Measurements from ENCODE around the gene TTYH2. TPM values are rescaled to one million over a fixed set of nuclear protein-coding genes. Genes with fewer than 3 reads are reported as not detected.

The TTYH2 gene
- polyA plus RNA-seq, 1 of the 3 experiments (the other 2 are of a cell fraction), result 16.1 TPM

DNA sequence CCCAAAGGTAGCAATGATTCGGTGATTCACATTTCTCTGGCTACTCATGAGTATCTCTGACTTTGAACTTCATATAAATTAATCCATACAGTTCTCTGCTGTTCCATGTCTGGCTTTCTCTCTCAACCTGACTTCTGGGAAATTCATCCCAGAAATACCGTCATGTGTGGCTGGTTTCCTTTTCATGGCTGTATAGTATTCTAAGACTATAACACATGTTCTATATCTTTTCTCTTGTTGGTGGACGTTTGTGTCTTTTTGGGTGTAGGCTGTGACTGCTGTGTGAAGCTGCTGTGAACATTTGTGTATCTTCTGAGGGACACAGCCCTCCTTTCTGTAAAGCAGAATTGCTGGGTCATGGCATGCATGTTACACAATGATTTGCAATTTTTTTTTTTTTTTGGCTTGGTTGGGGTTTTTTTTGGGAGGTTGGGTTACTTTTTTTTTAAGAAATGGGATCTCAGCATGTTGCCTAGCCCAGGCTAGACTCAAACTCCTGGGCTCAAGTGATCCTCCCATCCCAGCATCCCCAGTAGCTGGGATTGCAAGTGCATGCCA is 6.3 kb downstream of the TTYH2 start:
- no peak overlapping the region for H3K9ac ChIP-seq
- no peaks in the 10 kb centered on the region for H3K79me2 ChIP-seq (ENCODE audit: insufficient read depth)
- no peak overlapping the region for H3K27ac ChIP-seq (ENCODE audit: low read depth in 2 of 2, low read length in 1 of 2)
- no peaks in the 10 kb centered on the region for H3F3A ChIP-seq (replicated peaks; ENCODE audit: insufficient read depth)
- POLR2A ChIA-PET, result no interaction called here
- no peaks in the 10 kb centered on the region for H3K9me3 ChIP-seq
- WGBS (ENCODE audit: low lambda C conversion rate), result 84% methylated on average over 3 of the region's 3 CpGs
- no peaks in the 10 kb centered on the region for H4K20me1 ChIP-seq (ENCODE audit: insufficient read depth)
- no peaks in the 10 kb centered on the region for H3K27me3 ChIP-seq (ENCODE audit: insufficient read depth)
- no peak overlapping the region for H3K4me3 ChIP-seq (ENCODE audit: low read depth in 2 of 2, low read length in 1 of 2)
- peaks cover 0 to 27% of the 10 kb centered on the region in 2 experiments; a peak in 1 of 4 replicates for H3K4me1 ChIP-seq (ENCODE audit: control insufficient read depth in 1 of 2, insufficient read depth in 2 of 2, low read depth in 1 of 2, low read length in 1 of 2)
- no peaks in the 10 kb centered on the region for H3K9me2 ChIP-seq
- TF ChIP-seq TAF1 (IDR thresholded peaks at IDR 0.05; ENCODE audit: borderline replicate concordance, low read depth, low read length) (no peak), SIN3A (IDR thresholded peaks at IDR 0.05; ENCODE audit: borderline replicate concordance, low read depth, low read length) (no peak), FOXM1 (IDR thresholded peaks at IDR 0.05; ENCODE audit: low read depth) (no peak), EZH2phosphoT487 (IDR thresholded peaks at IDR 0.05; ENCODE audit: borderline replicate concordance, low read depth) (no peak), FOXJ3 (CRISPR knock-in tag; IDR thresholded peaks at IDR 0.05) (no peak), TEAD4 (IDR thresholded peaks at IDR 0.05; ENCODE audit: borderline replicate concordance, insufficient read depth) (no peak), RCOR1 (IDR thresholded peaks at IDR 0.05; ENCODE audit: low read length) (no peak), SMC3 (IDR thresholded peaks at IDR 0.05; ENCODE audit: low read depth, low read length) (no peak), MEF2A (IDR thresholded peaks at IDR 0.05; ENCODE audit: borderline replicate concordance, low read depth) (no peak), FOSL2 (IDR thresholded peaks at IDR 0.05; ENCODE audit: borderline replicate concordance, low read depth) (no peak), CHD2 (IDR thresholded peaks at IDR 0.05; ENCODE audit: low read length, partially characterized antibody) (no peak)
- TF ChIP-seq, protein P1, sequence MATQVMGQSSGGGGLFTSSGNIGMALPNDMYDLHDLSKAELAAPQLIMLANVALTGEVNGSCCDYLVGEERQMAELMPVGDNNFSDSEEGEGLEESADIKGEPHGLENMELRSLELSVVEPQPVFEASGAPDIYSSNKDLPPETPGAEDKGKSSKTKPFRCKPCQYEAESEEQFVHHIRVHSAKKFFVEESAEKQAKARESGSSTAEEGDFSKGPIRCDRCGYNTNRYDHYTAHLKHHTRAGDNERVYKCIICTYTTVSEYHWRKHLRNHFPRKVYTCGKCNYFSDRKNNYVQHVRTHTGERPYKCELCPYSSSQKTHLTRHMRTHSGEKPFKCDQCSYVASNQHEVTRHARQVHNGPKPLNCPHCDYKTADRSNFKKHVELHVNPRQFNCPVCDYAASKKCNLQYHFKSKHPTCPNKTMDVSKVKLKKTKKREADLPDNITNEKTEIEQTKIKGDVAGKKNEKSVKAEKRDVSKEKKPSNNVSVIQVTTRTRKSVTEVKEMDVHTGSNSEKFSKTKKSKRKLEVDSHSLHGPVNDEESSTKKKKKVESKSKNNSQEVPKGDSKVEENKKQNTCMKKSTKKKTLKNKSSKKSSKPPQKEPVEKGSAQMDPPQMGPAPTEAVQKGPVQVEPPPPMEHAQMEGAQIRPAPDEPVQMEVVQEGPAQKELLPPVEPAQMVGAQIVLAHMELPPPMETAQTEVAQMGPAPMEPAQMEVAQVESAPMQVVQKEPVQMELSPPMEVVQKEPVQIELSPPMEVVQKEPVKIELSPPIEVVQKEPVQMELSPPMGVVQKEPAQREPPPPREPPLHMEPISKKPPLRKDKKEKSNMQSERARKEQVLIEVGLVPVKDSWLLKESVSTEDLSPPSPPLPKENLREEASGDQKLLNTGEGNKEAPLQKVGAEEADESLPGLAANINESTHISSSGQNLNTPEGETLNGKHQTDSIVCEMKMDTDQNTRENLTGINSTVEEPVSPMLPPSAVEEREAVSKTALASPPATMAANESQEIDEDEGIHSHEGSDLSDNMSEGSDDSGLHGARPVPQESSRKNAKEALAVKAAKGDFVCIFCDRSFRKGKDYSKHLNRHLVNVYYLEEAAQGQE (IDR thresholded peaks at IDR 0.05; ENCODE audit: low read depth, low read length), result no peak
- TF ChIP-seq, protein P2, sequence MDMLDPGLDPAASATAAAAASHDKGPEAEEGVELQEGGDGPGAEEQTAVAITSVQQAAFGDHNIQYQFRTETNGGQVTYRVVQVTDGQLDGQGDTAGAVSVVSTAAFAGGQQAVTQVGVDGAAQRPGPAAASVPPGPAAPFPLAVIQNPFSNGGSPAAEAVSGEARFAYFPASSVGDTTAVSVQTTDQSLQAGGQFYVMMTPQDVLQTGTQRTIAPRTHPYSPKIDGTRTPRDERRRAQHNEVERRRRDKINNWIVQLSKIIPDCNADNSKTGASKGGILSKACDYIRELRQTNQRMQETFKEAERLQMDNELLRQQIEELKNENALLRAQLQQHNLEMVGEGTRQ (IDR thresholded peaks at IDR 0.05; ENCODE audit: borderline replicate concordance, low read depth, low read length), result no peak
- H3K36me3 ChIP-seq (replicated peaks in 1 of 2; ENCODE audit: control insufficient read depth in 1 of 2, insufficient read depth in 2 of 2, low read length in 1 of 2), result no peaks in the 10 kb centered on the region
- CTCF ChIA-PET, result interaction anchor here (0.6 to 1.8 kb wide), 10 partner anchors 9 to 142 kb away, joined by 3 to 9 read pairs (median 3); no protein-coding TSS in a partner anchor
- H3K4me2 ChIP-seq, result no peak overlapping the region
- DNase-seq, result no peak
- H2AFZ ChIP-seq (ENCODE audit: low read depth), result no peak overlapping the region

All from SK-N-SH (cell line).